ENCODE data around the gene SEMA5A. TPM values are rescaled to one million over a fixed set of nuclear protein-coding genes. Genes with fewer than 3 reads are reported as not detected.

SEMA5A gene
- total RNA-seq, 1 donor from 2014 or later, result not detected

DNA sequence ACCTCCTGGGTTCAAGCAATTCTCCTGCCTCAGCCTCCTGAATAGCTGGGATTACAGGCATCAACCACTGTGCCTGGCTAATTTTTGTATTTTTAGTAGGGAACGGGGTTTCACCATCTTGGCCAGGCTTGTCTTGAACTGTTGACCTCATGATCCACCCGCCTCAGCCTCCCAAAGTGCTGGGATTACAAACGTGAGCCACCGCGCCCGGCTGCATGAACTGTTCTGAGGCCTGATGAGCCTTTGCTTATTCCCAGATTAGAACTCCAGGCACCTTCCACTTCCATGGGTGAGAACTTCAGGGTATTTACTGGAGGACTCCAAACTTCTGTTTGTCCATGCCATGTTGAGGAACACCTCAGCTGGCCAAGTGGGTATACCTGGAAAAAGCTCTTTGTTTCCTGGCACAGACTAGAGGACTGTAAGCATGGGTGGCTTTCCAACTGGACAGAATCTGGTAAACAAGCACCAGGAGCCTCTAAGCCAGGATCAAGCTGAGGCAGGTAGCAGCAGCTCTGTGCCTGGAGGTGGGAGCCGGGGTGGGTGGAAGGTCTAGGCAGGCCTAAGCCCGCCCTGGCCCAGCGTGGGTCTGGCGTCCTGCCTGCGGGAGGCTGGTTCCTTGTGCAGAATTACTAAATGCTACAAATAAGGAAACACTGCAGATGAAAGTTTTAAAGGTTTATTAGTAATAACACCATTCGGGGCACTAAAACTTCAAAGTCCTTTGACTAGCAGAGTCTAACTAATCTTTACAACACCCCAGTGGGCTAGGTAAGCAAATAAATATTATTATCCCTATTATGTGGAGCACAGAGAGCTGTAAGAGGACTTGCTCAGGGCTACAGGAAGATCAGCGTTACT is 78.4 kb downstream of the SEMA5A start:
- intact Hi-C loops (cut with micrococcal nuclease), result no loop called here
- Mint-ChIP-seq H3K4me1 (no peaks in the 10 kb centered on the region), H3K4me3 (no peak overlapping the region), H3K36me3 (ENCODE audit: low read depth) (no peaks in the 10 kb centered on the region), H3K27ac (no peak overlapping the region), H3K9me3 (no peaks in the 10 kb centered on the region), H3K27me3 (no peaks in the 10 kb centered on the region)
- no peak for DNase-seq

DNA sequence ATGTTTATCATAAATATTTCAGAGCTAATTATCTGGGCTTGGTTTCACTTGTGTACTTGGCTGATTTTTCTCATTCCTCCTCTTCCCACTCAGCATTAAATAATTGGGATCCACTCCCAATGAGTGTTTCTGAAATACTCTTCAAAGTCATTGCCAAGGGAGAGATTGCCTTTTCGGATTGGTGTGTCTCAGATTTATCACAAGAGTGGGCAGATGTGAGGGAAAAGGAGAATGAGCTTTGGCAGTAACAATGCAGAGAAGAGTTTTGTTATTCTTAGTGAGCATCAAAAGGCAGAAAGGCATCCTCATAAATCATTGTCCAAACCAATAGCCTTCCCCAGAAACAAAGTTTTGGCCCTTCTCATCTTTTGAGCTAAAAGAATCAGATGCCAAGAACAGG is 79.2 kb downstream of the SEMA5A start:
- Mint-ChIP-seq H3K36me3 (ENCODE audit: low read depth) (no peaks in the 10 kb centered on the region), H3K27ac (no peak overlapping the region), H3K9me3 (no peaks in the 10 kb centered on the region), H3K4me3 (no peak overlapping the region), H3K27me3 (no peaks in the 10 kb centered on the region), H3K4me1 (no peaks in the 10 kb centered on the region)
- intact Hi-C loops (cut with micrococcal nuclease), result no loop called here
- no peak for DNase-seq

DNA sequence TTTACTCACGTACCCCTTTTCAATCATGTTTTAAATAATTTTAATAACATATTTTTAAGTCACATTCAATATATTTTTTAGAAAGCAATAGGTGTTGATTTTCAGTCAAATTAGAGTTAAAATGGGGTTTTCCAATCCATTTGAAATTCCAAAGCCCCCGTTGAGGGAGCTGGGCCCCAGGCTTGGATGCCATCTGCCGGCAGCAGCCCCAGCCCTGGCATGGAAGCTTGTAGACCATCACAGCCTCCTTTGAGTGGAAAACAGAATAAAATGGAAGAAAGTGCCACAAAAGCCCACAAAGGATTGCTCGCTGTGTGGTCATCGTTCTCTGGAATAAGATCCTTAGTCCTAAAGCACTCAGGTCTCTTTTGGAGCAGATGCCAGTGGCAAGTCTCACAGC is 81.4 kb downstream of the SEMA5A start:
- Mint-ChIP-seq H3K27me3 (no peaks in the 10 kb centered on the region), H3K27ac (no peak overlapping the region), H3K9me3 (no peaks in the 10 kb centered on the region), H3K36me3 (ENCODE audit: low read depth) (no peaks in the 10 kb centered on the region), H3K4me1 (no peaks in the 10 kb centered on the region), H3K4me3 (no peak overlapping the region)
- intact Hi-C loops (cut with micrococcal nuclease), result no loop called here
- DNase-seq, result no peak

DNA sequence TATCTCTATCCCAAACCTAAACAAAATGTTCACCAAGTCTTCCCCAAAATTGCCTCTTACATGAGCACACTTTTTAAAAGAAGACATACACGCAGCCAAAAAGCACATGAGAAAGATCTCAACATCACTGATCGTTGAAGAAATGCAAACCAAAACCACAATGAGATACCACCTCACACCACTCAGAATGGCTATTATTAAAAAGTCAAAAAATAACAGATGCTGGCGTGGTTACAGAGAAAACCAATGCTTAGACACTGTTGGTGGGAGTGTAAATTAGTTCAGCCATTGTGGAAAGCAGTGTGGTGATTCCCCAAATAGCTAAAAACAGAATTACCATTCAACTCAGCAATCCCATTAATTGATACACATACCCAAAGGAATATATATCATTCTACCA is 83.8 kb downstream of the SEMA5A start:
- Mint-ChIP-seq H3K9me3 (no peaks in the 10 kb centered on the region), H3K27ac (no peak overlapping the region), H3K36me3 (ENCODE audit: low read depth) (no peaks in the 10 kb centered on the region), H3K27me3 (no peaks in the 10 kb centered on the region), H3K4me3 (no peak overlapping the region), H3K4me1 (no peaks in the 10 kb centered on the region)
- no peak for DNase-seq
- intact Hi-C loops (cut with micrococcal nuclease), result no loop called here

DNA sequence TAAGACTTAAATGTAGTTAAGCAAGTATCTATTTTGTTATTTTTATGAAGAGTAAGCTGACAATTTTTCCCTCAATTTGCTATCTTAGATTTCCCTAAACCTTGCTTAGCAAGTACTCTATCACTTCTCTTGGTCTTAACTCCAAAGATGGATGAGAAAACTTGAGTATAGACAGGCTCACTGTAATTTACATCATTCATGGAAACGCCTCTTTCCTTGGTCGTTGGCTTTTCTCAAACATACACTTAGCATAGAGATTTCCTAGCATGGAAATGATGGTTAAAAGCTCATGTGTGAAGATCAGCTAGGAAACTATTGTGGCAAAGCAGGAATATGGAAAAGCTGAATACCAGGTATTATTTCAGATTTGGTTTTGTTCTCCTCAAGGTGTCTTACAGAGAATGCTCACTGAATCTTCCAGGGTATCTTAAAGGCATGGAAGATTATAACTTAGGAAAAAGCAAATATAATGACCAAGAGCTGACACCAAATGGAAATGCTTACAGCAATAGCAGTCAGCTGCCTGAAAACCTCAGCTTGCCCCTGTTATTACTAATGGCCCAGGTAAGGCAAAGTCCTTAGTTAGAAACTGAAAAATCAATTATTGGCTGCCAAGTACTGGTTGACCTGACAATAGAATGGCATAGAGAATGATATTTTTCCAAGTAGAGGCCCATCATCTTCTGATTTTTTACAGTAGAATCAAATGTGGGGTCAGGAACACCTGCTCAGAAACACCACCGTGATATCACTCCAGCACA is 84.8 kb downstream of the SEMA5A start:
- no peaks in the 10 kb centered on the region for H3K27me3 Mint-ChIP-seq
- no peak overlapping the region for H3K27ac Mint-ChIP-seq
- H3K4me1 Mint-ChIP-seq, result no peaks in the 10 kb centered on the region
- H3K9me3 Mint-ChIP-seq, result no peaks in the 10 kb centered on the region
- H3K36me3 Mint-ChIP-seq (ENCODE audit: low read depth), result no peaks in the 10 kb centered on the region
- DNase-seq, result no peak
- no peak overlapping the region for H3K4me3 Mint-ChIP-seq
- intact Hi-C loops (cut with micrococcal nuclease), result no loop called here

DNA sequence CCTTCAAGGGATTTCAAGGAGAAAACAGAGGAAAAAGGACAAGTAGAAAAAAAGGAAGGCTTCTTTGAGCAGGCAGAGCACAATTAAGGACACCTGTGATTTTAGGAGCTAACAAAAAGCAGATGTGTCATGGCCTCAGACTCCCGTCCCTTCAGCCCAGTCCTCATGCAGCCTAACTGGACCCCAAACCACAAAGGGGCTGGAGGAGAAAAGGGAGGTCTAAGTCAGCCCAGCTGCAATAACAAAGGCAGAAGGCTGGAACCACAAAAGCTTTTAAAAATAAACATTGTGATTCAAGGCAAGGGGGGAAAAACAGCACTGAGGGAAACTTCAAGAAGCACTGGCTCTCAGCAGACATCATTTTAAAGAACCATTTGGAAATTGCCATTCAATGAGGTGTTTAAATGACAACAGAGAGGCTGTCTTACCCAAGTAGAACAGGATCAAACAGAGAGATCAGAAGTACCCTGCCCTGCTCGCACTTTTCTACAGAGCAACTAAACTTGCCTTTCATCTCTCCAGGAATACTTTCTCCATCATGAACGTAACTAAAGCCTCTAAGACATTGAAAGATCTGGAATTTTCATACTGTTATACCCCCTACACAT is 89.3 kb downstream of the SEMA5A start:
- H3K36me3 Mint-ChIP-seq (ENCODE audit: low read depth), result no peaks in the 10 kb centered on the region
- H3K27me3 Mint-ChIP-seq, result no peaks in the 10 kb centered on the region
- H3K27ac Mint-ChIP-seq, result no peak overlapping the region
- no peak overlapping the region for H3K4me3 Mint-ChIP-seq
- intact Hi-C loops (cut with micrococcal nuclease), result no loop called here
- H3K9me3 Mint-ChIP-seq, result no peaks in the 10 kb centered on the region
- no peak for DNase-seq
- H3K4me1 Mint-ChIP-seq, result no peaks in the 10 kb centered on the region

DNA sequence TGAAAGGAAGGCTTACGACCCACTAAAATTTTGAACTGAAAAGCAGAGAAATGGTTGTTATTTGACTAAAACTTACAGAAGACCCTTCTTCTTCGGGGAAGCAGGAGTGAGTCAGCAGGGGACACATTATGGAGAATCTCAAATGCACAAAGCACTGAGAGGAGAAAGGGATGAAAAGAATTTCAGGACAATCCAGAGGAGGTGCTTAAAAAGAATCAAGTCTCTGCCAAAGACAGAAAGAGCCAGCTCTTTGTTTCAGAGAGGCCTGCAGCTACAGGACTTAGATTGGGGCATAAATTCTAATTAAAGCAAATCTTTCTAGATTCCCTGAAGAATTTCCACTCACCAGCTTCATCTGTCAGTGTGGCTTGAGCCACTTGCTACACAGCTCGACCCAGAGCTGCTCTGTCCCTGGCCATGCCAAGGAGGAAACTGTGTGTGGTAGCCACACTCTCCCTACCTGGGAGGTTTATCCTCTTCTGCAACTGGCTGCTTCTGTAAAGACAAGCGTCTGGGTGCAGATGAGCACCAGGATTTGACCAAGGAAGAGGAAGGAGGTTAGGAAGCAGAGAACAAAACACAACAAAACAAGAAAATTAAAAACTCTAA is 89.9 kb downstream of the SEMA5A start:
- no peaks in the 10 kb centered on the region for H3K4me1 Mint-ChIP-seq
- H3K27ac Mint-ChIP-seq, result no peak overlapping the region
- H3K4me3 Mint-ChIP-seq, result no peak overlapping the region
- no peaks in the 10 kb centered on the region for H3K36me3 Mint-ChIP-seq (ENCODE audit: low read depth)
- H3K9me3 Mint-ChIP-seq, result no peaks in the 10 kb centered on the region
- H3K27me3 Mint-ChIP-seq, result no peaks in the 10 kb centered on the region
- no peak for DNase-seq
- intact Hi-C loops (cut with micrococcal nuclease), result no loop called here

DNA sequence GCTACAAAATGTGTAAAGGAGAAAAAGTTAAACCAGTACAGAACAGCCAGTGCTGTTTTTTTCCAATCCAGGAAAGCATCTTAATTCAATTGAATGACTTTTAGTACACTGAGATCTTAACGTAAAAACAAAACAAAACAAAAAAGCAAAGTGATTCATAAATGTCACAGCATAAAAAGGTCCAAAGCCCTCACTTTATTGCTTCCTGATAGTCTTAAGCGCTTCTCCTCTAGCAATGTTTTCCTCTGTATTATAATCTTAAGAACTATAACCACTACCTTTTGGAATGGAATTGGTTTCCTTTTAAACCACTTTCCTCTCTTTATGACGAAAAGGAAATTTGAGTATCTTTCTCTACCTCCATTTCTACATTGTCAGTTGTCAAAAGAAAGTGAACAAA is 91.4 kb downstream of the SEMA5A start:
- no peaks in the 10 kb centered on the region for H3K4me1 Mint-ChIP-seq
- no peaks in the 10 kb centered on the region for H3K27me3 Mint-ChIP-seq
- intact Hi-C loops (cut with micrococcal nuclease), result no loop called here
- H3K27ac Mint-ChIP-seq, result no peak overlapping the region
- H3K36me3 Mint-ChIP-seq (ENCODE audit: low read depth), result no peaks in the 10 kb centered on the region
- no peak for DNase-seq
- H3K4me3 Mint-ChIP-seq, result no peak overlapping the region
- H3K9me3 Mint-ChIP-seq, result no peaks in the 10 kb centered on the region

DNA sequence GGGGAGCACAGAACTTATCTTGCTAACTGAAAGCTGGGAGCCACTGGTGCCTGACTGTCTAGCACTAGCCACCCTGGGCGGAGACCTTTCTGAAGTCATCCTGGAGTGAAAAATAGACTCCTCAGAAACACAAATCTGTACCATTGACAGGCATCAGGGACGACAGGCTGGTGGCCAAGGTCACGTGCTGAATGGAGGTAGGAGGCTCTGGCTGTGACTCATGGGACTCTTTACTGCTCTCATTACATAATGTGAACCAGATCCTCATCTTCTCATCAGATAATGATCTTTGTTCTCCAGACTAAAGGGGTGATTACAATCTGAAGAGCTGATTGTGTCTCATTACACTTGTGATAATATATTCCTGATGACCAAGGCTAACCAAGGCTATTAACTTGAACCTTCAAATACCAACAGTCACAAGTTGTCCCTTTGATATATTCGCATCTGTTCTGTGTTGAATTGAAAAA is 91.8 kb downstream of the SEMA5A start:
- intact Hi-C loops (cut with micrococcal nuclease), result no loop called here
- Mint-ChIP-seq H3K27ac (no peak overlapping the region), H3K27me3 (no peaks in the 10 kb centered on the region), H3K4me1 (no peaks in the 10 kb centered on the region), H3K36me3 (ENCODE audit: low read depth) (no peaks in the 10 kb centered on the region), H3K4me3 (no peak overlapping the region), H3K9me3 (peaks cover 3% of the 10 kb centered on the region)
- no peak for DNase-seq

DNA sequence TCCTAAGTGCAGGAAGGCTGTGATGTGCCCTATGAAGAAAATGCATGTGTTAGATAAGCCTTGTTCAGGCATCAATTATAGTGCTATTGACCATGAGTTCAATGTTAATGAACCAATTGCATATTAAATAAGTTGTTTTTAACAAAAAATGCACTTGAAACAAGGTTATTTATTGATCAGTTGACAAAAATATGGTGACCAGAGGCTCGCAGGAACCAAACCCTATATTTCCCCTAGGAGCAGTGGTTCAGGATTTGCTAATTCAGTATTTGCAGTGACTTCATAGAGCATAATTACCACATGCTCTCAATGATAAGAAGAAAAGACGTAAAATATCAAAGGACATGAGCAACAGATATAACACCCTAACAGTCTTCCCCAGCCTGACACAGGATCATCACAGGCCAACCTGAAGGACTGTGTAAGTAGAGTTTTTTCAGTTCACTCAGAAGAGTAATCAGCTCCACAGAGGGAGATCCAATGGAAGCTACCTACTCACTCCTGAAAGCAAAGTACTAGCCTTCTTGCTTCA is 92.3 kb downstream of the SEMA5A start:
- intact Hi-C loops (cut with micrococcal nuclease), result no loop called here
- Mint-ChIP-seq H3K4me3 (no peak overlapping the region), H3K27ac (no peak overlapping the region), H3K36me3 (ENCODE audit: low read depth) (no peaks in the 10 kb centered on the region), H3K9me3 (peaks cover 5% of the 10 kb centered on the region), H3K4me1 (no peaks in the 10 kb centered on the region), H3K27me3 (no peaks in the 10 kb centered on the region)
- DNase-seq, result no peak

DNA sequence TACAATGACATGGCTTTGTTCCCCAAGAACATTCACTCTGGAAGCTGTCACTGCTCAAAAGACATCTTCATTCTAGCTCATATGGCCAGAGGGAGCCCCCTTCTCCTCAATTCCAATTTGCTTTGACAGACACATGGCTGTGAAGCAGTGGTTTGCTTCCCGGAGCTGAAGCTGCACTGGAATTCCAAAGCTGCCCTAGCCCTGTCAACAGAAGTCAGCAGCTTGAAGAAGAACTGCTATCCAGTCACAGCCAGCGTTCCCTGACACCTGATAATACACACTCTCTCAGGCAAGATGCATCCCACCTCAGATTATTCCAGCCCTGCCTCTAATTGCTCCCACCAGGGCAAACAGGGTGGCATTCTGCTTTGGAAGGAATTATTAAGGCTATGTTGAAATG is 93.7 kb downstream of the SEMA5A start:
- H3K4me3 Mint-ChIP-seq, result no peak overlapping the region
- peaks cover 14% of the 10 kb centered on the region for H3K9me3 Mint-ChIP-seq
- no peaks in the 10 kb centered on the region for H3K27me3 Mint-ChIP-seq
- intact Hi-C loops (cut with micrococcal nuclease), result no loop called here
- no peaks in the 10 kb centered on the region for H3K4me1 Mint-ChIP-seq
- DNase-seq, result no peak
- no peaks in the 10 kb centered on the region for H3K36me3 Mint-ChIP-seq (ENCODE audit: low read depth)
- no peak overlapping the region for H3K27ac Mint-ChIP-seq

DNA sequence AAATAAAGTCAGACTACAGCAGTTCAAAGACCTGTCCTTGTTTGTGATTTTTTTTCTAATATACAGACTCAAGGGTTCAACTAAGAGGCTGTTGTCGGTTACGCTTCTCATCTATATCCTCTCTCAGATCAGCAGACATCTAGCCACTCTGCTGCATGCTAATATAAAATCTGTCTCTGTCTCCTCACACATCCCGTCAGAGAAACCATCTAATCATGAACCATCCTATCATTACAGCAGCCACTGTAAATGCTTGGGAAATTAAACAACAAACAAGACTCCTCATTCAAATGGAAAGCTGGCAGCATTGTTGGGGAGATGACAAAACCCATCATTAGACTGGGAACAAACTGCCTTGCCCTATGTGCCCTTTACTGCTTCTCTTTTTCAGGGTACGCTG is 94.8 kb downstream of the SEMA5A start:
- peaks cover 14% of the 10 kb centered on the region for H3K9me3 Mint-ChIP-seq
- DNase-seq, result no peak
- no peak overlapping the region for H3K27ac Mint-ChIP-seq
- H3K4me1 Mint-ChIP-seq, result no peaks in the 10 kb centered on the region
- intact Hi-C loops (cut with micrococcal nuclease), result no loop called here
- no peak overlapping the region for H3K4me3 Mint-ChIP-seq
- H3K36me3 Mint-ChIP-seq (ENCODE audit: low read depth), result no peaks in the 10 kb centered on the region
- H3K27me3 Mint-ChIP-seq, result no peaks in the 10 kb centered on the region

DNA sequence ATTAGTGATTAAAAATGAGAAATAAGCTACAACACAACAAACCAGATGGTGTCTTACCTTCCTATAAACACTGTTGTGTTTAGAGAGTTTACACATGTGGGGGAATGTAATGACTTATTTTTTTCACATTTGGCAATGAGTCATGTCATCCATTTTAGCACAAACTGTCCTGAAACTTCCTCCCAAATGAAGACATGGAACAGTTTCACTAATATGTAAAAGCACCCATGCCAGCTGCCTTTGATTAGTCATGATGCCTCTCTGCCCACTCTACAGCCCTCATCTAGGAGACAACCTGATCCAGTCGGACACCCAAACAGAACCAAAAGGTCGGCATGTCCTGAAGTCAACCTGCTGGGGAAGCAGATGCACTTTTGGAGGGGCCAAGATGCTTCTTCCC is 98.2 kb downstream of the SEMA5A start:
- DNase-seq, result no peak
- Mint-ChIP-seq H3K9me3 (peaks cover 17% of the 10 kb centered on the region), H3K36me3 (ENCODE audit: low read depth) (no peaks in the 10 kb centered on the region), H3K4me3 (no peak overlapping the region), H3K27ac (no peak overlapping the region), H3K4me1 (no peaks in the 10 kb centered on the region), H3K27me3 (no peaks in the 10 kb centered on the region)
- intact Hi-C loops (cut with micrococcal nuclease), result no loop called here

All from activated CD4-positive, alpha-beta T cell treated with anti-CD3 and anti-CD28 coated beads, Interleukin-2, amount 10 ng/mL, durations not matched to agents 24 days and 14 days (primary cell).